Stimulated activated CD4-positive, alpha-beta T cell treated with anti-CD3 and anti-CD28 coated beads, Interleukin-15, amount 100 ng/mL, for 1 hour (primary cell): Measurements from ENCODE around the gene U2AF1L4.
A peak's percentile ranks its signal among the peaks of the same experiment; 100 is the strongest.

ENCODE experiments used
- DNase-seq, 2 donors: peaks; one replicate each; pipeline ENCODE4 v3.0.0-alpha.2; 2020; ENCODE audit warnings: low read depth in 1 of 2, low spot score in 1 of 2

The U2AF1L4 gene

GRCh38 chr19:35745328-35746086, at the start of gene U2AF1L4, which contains the start of gene PSENEN:
TSS of gene U2AF1L4 (minus strand) at chr19:35745418. CDS start at chr19:35745391, 27 bp downstream.
TSS of gene PSENEN (plus strand) at chr19:35745651. CDS start at chr19:35745931, 280 bp downstream.
- peak; percentile 89 to 94 for DNase-seq

DNA sequence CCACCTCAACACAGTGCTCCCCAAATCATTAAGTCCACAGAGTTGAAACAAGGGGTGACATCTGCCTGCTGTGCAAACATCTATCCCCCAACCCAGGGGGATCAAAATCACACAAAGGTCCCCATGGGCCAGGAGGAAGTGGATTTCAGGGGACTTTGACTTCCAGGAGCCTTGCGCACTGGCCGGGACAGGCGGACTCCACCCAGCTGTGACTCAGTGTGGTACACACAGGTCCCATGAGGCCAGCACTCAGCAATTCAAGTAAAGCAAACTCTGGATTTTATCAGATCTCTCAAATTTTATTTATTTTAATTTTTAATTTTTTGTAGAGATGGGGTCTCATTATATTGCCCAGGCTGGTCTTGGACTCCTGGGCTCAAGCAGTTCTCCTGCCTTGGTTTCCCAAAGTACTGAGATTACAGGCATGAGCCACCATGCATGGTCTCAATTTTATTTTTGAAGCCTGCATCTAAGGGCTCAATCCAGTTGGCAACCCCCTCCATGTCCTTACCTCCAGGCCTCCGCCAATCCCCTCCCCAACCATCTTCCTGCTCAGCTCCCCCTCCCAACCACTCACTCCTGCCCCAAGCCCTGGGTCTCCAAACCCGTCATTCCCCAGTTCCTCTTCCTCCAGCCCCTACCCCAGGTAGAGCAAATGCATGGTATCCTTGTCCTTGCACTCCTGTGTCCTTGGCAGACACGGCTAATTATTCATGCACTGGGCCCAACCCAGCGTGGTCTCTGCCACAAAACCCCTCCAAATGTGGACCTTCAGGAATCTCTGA, 48.4 kb upstream of the U2AF1L4 start:
- no peak for DNase-seq

GRCh38 chr19:35792888-35793287, 47.7 kb upstream of the U2AF1L4 start:
- DNase-seq = no peak

DNA sequence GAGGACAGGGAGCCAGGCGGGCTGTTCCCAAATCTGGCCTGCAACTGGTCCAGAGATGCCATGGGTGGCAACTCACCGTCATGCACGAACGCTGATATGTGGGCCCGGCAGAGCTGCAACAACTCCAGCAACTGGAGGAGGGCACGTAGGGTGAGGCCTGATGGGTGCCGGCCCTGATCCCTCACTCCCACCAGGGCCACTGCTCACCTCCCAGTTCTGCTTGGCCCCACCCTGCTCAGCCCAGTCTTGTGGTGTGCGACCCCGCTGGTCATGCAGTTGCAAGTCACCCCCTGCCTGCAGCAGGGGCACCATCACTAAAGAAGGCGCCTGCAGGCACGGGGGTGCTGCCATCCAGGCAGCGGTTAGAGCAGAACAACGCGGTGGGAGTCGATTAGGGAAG, 47.1 kb upstream of the U2AF1L4 start:
- no peak for DNase-seq

DNA sequence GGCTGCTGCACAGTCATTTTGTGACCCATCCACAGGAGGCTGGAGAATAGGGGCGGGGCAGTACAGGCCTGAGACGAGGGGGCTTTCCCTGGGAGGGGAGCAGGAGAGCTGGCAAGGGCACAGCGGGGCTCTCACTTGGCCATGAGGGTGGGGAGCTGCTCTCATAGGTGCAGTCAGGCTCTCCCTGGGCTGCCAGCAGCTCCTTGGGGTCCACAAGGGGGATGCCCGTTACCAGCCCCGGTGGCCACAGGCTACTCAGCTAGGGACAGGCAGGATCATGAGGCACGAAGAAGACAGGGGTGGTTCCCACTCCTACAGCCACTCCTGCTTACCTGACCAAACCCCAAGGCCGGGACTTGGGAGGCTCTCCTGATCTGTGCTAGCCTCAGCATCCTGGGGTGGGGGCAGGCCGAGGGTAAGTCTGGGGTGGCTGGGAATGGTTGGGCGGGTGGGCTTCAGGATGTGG, 46.6 kb upstream of the U2AF1L4 start:
- DNase-seq = no peak

DNA sequence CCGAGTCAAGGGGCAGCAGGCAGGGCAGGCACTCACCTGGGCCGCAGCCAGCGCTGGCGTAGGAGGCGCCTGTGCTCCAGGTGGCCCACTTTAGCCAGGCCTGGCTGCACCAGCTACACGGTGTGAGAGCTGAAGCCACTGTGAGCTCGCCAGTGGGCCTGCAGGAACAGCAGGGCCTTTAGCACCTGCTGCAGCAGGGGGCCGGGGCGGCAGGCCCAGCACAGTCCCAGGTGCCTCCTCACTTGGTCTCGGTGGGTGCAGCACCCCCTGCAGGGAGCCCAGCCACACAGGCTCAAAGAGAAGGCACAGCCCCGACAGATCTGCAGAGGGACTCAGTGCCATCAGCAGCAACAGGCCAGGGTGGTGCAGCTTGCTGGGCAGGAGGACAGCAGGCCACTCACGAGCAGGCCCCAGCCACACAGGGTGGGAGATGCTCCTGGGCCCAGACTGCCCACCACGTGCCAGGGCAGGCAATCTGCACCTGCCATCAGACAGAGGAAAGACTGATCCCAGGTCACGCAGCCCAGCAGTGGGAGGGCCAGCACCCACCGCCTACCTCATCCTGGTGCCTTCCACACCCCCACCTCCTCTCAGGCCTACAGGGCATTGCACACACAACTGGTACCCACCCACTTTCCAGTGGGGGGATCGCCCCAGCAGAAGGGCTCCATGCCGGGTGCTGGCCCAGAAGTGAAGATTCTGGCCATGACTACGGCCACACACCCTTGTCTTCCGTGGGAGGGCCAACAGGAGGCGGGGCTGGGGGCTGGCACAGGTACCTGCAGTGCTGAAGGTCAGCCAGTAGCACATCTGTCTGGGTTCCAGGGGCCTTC, 46.0 kb upstream of the U2AF1L4 start:
- no peak for DNase-seq

GRCh38 chr19:35789978-35790944, 45.0 kb upstream of the U2AF1L4 start:
- DNase-seq = no peak

- no peak for DNase-seq
These were observed 44.2 kb upstream of the U2AF1L4 start for GRCh38 chr19:35789195-35789977.

- DNase-seq = no peak
These were observed 43.2 kb upstream of the U2AF1L4 start for GRCh38 chr19:35788205-35788960.

DNA sequence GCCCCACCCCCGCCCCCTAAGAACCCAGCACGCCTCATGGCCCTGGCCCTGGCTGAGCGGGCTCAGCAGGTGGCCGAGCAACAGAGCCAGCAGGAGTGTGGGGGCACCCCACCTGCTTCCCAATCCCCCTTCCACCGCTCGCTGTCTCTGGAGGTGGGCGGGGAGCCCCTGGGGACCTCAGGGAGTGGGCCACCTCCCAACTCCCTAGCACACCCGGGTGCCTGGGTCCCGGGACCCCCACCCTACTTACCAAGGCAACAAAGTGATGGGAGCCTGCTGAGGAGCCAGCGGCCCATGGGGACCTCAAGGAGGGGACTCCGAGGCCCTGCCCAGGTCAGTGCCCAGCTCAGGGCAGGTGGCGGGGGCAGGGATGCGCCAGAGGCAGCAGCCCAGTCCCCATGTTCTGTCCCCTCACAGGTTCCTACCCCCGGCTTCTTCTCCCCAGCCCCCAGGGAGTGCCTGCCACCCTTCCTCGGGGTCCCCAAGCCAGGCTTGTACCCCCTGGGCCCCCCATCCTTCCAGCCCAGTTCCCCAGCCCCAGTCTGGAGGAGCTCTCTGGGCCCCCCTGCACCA, 42.1 kb upstream of the U2AF1L4 start:
- no peak for DNase-seq

GRCh38 chr19:35786299-35787160, 41.3 kb upstream of the U2AF1L4 start:
- DNase-seq = no peak

- no peak for DNase-seq
These were observed 40.1 kb upstream of the U2AF1L4 start for GRCh38 chr19:35785339-35785627.

DNA sequence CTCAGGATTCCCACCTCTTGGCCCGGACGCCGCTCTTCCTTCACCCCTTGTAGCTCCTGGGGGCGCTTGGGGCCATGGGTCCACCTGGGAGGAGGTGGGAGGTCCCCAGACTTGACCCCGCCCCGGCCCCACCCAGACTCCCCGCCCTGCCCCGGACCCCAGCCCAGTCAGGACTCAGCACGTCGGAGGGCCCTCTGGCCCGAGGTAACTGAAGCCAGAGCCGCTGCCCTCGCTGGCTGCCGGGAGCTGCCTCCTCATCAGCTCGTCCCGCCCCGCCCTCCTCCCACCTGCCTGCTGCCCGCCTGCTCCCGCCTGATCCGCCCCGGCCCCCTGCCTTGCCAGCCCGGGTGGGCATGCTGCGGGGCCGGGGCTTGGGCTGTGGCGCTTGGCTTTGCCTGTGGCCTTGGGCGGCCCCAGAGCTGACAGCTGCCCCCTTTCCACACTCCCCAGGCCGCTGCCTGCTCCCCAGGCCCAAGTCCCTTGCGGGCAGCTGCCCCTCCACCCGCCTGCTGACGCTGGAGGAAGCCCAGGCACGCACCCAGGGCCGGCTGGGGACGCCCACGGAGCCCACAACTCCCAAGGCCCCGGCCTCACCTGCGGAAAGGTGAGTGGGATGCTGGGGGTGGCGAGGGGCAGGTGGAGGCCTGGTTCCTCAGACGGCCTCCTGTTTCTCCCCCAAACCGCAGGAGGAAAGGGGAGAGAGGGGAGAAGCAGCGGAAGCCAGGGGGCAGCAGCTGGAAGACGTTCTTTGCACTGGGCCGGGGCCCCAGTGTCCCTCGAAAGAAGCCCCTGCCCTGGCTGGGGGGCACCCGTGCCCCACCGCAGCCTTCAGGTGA, 39.5 kb upstream of the U2AF1L4 start:
- DNase-seq = no peak

DNA sequence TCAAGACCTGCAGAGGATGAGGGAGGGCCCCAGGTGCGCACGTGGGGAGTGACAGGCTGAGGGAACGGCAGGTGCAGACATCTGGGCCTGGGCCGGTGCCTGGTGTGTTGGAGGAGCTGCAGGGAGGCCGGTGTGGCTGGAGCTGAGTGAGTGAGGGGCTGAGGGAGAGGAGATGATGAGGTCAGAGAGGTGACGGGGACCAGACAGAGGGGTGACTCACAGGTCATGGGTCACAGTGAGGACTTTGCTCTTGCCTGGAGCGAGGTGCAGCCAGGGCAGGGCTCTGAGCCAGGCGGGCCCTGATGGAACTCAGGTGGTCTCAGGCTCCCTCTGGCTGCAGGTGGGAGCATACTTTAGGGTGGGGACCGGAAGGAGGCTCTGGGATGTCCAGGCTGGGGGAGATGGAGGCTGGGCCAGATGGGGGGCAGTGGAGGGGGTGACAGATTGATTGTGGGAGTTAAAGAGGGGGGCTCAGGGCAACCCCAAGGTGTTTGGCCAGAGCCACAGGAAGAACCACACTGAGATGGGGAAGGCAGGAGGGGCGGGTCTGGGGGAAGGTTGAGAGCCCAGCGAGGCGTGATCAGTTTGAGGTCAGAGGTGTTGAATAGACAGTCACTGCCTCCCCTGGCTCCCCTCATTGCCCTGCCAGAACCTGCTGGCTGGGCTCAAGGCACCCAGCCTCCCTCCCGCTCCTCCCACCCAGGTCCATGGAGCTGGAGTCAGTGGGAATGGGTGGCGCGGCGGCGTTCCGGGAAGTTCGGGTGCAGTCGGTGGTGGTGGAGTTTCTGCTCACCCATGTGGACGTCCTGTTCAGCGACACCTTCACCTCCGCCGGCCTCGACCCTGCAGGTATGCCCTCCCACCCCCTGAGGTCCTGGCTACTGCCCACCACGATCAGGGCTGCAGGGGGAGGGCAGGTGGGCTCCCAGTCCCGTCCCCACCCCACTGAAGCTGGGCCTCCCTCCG, 38.5 kb upstream of the U2AF1L4 start:
- no peak for DNase-seq

DNA sequence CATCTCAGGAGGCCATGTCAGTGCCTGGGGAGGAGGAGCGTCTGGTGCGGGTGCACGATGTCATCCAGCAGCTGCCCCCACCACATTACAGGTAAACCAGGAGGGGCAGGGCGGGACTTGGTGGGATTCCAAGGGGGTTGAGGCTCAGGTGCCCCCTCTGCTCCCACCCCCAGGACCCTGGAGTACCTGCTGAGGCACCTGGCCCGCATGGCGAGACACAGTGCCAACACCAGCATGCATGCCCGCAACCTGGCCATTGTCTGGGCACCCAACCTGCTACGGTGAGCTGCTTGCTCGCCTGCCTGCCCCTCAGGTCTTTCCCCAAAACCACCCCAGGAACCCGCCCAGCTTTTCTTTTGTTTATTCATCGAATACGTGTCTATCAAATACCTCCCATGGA, 37.4 kb upstream of the U2AF1L4 start:
- DNase-seq = no peak

DNA sequence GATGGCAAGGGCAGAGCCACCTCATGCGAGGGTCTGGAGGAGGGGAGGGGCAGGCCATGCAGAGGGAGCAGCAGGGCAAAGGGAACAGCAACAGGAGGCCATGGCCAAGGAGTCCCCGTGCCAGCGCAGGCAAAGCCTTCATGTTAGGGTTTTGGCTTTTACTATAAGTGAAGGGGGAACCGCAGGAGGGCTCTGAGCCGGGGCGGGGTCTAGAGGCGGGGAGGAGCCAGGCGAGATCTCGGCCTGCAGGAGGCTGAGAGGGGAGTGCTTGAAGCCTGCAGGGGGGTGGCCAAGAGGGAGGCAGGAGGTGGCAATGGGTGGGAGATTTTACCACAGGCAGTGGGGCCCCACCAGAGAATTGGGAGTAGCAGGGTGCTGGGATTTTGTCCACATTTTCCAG, 36.4 kb upstream of the U2AF1L4 start:
- no peak for DNase-seq
